Spleen (tissue), 7 donors: ENCODE data around the gene SEMA5B.

Experiments
- POLR2A ChIP-seq, 3 donors: fragments of 450-650 bp; IDR thresholded peaks; one replicate each; pipeline ENCODE4 v1.5.1; 2017; ENCODE audit warnings: antibody characterized with exemption in 3 of 3, mild to moderate bottlenecking in 1 of 3
- POLR2AphosphoS5 ChIP-seq, 3 donors: sonication (generic); formaldehyde crosslinking; IDR thresholded peaks; one replicate each; pipeline ENCODE4 v1.5.1; 2017; ENCODE audit warnings: antibody characterized with exemption in 3 of 3
- TF ChIP-seq, protein P1 (sequence below), 11 experiments: fragments of 200-600 bp in 7 of 11; fragments of 450-650 bp in 4 of 11; sonication (generic) in 4 of 11; IDR thresholded peaks in 8 of 11; conservative IDR thresholded peaks in 3 of 11; 1 replicate in 7 of 11; 2 replicates in 4 of 11; pipeline versions ENCODE4 v1.4.0 to v1.8.0; 2016 to 2021; ENCODE audit warnings: antibody characterized with exemption in 11 of 11, inconsistent platforms in 4 of 11, mild to moderate bottlenecking in 1 of 11
- donor health status: DM: no; HTN: no; CAD: no; lungs with moderate emphysema.
- donor health status: DM: no; HTN: no; CAD: no.
- donor health status: DM: no; HTN: no; CAD: no.

GRCh38 chr3:122890077-122890719 lies 137.4 kb downstream of the SEMA5B start:
- TF ChIP-seq, protein P1, sequence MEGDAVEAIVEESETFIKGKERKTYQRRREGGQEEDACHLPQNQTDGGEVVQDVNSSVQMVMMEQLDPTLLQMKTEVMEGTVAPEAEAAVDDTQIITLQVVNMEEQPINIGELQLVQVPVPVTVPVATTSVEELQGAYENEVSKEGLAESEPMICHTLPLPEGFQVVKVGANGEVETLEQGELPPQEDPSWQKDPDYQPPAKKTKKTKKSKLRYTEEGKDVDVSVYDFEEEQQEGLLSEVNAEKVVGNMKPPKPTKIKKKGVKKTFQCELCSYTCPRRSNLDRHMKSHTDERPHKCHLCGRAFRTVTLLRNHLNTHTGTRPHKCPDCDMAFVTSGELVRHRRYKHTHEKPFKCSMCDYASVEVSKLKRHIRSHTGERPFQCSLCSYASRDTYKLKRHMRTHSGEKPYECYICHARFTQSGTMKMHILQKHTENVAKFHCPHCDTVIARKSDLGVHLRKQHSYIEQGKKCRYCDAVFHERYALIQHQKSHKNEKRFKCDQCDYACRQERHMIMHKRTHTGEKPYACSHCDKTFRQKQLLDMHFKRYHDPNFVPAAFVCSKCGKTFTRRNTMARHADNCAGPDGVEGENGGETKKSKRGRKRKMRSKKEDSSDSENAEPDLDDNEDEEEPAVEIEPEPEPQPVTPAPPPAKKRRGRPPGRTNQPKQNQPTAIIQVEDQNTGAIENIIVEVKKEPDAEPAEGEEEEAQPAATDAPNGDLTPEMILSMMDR (IDR thresholded peaks at IDR 0.05 in 8 of 11, conservative IDR thresholded peaks at IDR 0.05 in 3 of 11) = no peak
- no peak for TF ChIP-seq POLR2A (IDR thresholded peaks at IDR 0.05)
- TF ChIP-seq POLR2AphosphoS5 (IDR thresholded peaks at IDR 0.05) = peak in 1 of 3 donors; percentile 11
